ENCODE measurements around the gene TRIM38.
"Not testable (repeated sequence)": the region's sequence is repeated elsewhere in the genome, so short reads cannot be mapped to it uniquely, and the experiment has no call there.

Gene TRIM38, protein sequence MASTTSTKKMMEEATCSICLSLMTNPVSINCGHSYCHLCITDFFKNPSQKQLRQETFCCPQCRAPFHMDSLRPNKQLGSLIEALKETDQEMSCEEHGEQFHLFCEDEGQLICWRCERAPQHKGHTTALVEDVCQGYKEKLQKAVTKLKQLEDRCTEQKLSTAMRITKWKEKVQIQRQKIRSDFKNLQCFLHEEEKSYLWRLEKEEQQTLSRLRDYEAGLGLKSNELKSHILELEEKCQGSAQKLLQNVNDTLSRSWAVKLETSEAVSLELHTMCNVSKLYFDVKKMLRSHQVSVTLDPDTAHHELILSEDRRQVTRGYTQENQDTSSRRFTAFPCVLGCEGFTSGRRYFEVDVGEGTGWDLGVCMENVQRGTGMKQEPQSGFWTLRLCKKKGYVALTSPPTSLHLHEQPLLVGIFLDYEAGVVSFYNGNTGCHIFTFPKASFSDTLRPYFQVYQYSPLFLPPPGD

DNA sequence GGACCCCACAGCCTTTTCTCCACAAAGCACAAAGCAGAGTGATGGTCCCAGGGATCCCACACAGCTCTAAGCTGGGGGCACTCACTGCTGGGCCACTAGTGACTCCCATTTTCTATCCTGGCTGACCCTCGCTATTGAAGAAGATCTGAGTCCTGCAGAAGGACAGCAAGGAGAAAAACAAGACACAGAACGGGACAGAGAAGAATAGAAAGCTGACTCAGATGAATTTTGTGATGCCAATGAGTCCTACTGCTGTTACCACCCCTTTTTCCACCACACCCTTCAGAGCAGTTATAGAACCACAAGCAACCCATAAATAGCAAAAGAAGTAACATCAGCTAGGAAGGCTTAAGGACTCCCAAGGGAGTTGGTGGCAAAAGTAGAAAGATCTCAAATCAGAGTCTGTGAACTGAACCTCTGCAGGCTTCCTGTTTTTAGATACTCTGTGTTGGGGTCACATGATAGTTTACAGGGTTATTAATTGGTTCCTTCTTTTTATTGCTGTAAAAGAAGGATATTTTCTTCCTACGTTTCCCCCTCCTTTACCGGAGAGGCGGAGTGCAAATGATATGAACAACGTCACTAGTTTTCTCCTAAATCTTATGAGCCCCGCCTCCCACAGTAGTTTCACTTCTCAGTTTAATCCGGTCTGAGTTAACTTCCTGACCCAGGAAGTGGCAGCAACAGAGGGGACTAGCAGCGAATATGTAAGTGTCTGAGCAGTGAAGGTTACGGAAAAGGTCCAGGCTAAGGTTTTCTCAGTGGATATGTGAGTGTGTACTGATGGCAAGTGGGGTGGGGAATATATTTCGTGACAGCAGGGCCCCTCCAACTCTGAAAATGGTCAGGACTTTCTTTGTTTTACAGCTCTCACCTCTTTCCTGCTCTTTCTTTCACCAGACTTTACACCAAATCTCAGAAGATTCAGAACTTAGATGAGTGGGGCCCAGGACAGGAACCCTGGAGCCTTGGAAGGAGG is at the start of gene TRIM38:
Gene TRIM38 (plus strand): TSS at position 654 of the 979 bp plus-strand sequence. CDS start 3,721 bp downstream, outside the sequence.
- DNase-seq, result peak; percentile 60
- Mint-ChIP-seq H3K27ac (peak within 1 kb of the TSS; percentile 98), H3K9me3 (peaks cover 32% of the 10 kb centered on the region), H3K36me3 (ENCODE audit: low read depth) (peaks cover 84% of the 10 kb centered on the region), H3K27me3 (no peaks in the 10 kb centered on the region), H3K4me3 (peak within 1 kb of the TSS; percentile 92), H3K4me1 (ENCODE audit: low read depth) (peaks cover 89% of the 10 kb centered on the region)

DNA sequence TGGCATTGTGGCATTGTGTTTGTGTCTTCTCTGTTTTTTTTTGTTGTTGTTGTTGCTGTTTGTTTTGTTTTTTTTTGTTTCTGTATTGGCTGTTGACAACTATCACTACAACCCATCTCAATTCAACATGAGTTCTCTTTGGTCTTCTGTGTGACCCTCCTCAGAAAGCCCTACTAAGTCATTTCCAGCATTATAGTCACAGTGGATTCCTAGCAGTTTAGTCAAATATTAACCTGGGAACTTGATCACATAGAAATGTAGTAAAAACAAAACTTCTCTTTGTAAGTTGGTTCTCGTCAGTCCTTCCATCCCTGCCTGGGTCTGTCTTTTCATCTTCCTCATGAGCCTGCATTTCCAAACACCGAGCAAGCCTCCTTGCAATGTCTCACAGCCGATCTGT is 48.9 kb upstream of the TRIM38 start:
- H3K4me3 Mint-ChIP-seq, result no peak overlapping the region
- peaks cover 54% of the 10 kb centered on the region for H3K4me1 Mint-ChIP-seq (ENCODE audit: low read depth)

DNA sequence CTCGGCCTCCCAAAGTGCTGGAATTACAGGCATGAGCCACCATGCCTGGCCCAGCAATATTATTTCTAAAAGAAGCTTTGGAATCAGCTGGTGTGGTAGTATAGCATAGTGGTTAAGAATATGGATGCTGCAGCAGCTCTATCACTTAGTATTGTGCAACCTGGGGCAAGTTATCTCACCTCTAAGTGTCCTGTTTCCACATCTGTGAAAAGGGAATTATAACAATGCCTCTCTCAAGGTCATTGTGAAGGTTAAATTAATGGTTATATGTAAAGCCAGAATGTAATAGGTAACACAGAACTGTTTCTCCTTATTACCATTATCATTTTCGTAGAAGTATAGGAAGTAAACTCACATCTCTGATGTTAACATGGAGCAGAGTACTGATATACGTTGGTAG is 46.3 kb upstream of the TRIM38 start:
- H3K9me3 Mint-ChIP-seq, result peaks cover 5% of the 10 kb centered on the region
- H3K27ac Mint-ChIP-seq, result no peak overlapping the region
- peaks cover 61% of the 10 kb centered on the region for H3K4me1 Mint-ChIP-seq (ENCODE audit: low read depth)
- H3K4me3 Mint-ChIP-seq, result no peak overlapping the region
- no peaks in the 10 kb centered on the region for H3K27me3 Mint-ChIP-seq
- DNase-seq, result no peak
- peaks cover 2% of the 10 kb centered on the region for H3K36me3 Mint-ChIP-seq (ENCODE audit: low read depth)

More for the DNA sequence above, 48.9 kb upstream of the TRIM38 start:
- peaks cover 5% of the 10 kb centered on the region for H3K9me3 Mint-ChIP-seq
- DNase-seq, result no peak
- peaks cover 2% of the 10 kb centered on the region for H3K27me3 Mint-ChIP-seq
- peak overlapping the region; percentile 86 for H3K27ac Mint-ChIP-seq
- H3K36me3 Mint-ChIP-seq (ENCODE audit: low read depth), result peaks cover 2% of the 10 kb centered on the region

DNA sequence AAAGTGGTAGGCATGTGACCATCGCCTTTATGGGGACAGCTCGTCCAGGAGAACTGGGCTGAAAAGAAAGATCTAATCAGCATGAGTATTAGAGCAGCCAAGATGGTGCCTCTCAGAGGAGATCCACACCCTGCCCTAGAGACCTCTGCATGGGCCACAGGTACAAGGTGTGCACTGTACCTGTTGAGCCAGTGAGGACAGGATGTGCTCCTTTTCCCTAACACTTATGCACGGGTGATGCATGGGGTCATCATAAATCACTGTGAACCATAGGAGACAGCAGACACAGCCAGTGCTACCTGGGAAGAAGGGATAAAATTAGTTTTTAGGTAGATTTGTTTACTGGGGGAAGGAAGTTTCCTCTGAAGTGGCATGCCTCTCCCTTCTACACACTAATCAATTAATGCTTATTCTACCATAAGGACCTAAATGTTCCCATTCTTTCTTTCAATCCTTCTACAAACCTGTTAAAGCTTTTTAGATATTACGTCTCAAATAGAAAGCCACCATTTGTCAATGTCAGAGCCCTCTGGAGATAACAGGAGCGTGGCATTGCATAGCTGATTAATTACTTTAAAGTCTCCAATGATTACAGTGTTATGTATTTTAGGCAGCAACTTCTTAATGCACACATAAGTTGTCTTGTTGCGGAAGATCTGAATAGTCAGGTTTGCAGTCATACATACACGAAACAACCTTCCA is 45.7 kb upstream of the TRIM38 start:
- no peak overlapping the region for H3K27ac Mint-ChIP-seq
- no peak for DNase-seq
- peaks cover 2% of the 10 kb centered on the region for H3K36me3 Mint-ChIP-seq (ENCODE audit: low read depth)
- peaks cover 55% of the 10 kb centered on the region for H3K4me1 Mint-ChIP-seq (ENCODE audit: low read depth)
- peaks cover 5% of the 10 kb centered on the region for H3K9me3 Mint-ChIP-seq
- no peaks in the 10 kb centered on the region for H3K27me3 Mint-ChIP-seq
- no peak overlapping the region for H3K4me3 Mint-ChIP-seq

DNA sequence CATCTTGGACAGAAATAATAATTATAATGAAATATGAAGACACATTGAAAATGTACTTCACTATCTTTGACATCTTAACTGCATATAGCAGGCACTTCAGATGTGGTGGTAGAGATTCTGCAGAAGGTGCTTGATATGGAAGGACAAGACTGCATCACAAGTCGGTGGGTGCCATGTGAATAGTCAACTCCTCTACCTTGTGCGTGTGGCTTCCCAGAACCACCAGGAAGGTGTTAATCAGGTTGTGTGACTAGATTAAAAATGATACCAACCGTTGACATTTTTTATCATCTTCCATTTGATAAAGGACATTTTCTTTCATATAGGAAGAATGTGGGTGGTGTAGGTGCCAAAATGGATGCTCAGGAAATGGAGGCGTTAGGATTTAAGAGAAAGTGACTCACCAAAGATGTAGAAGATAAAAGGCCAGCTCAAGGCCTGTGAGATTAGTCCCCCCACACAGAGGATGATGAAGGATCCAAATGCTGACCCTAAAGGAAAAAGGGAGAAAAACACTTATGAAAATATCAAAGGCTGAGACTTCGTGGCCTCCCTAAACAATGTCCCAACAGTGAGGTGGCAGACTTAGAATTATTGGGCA is 44.4 kb upstream of the TRIM38 start:
- no peak overlapping the region for H3K4me3 Mint-ChIP-seq
- H3K36me3 Mint-ChIP-seq (ENCODE audit: low read depth), result peaks cover 2% of the 10 kb centered on the region
- H3K4me1 Mint-ChIP-seq (ENCODE audit: low read depth), result peaks cover 48% of the 10 kb centered on the region
- peaks cover 5% of the 10 kb centered on the region for H3K9me3 Mint-ChIP-seq
- DNase-seq, result no peak
- H3K27me3 Mint-ChIP-seq, result no peaks in the 10 kb centered on the region
- peak overlapping the region; percentile 72 for H3K27ac Mint-ChIP-seq

DNA sequence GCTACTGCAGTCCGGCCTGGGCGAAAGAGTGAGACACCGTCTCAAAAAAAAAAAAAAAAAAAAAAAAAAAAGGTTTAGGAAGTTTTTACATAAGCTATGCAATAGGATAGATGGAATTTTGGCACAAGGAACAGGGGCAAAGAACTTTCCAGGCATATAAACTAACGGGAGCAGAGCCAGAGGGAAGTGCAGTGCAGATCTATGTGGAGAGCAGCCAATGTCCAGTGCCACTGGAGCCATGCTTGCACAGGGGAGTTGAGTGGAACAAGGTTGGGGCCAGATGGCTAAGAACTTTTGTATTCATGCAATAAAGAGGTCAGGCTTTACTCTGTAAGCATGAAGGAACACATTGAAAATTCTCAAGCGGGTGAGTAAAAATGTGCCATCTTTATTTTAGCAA is 42.9 kb upstream of the TRIM38 start:
- Mint-ChIP-seq H3K9me3 (peaks cover 5% of the 10 kb centered on the region), H3K27ac (peak overlapping the region; percentile 45), H3K4me3 (no peak overlapping the region), H3K4me1 (ENCODE audit: low read depth) (peaks cover 35% of the 10 kb centered on the region), H3K36me3 (ENCODE audit: low read depth) (no peaks in the 10 kb centered on the region), H3K27me3 (no peaks in the 10 kb centered on the region)
- DNase-seq, result no peak

DNA sequence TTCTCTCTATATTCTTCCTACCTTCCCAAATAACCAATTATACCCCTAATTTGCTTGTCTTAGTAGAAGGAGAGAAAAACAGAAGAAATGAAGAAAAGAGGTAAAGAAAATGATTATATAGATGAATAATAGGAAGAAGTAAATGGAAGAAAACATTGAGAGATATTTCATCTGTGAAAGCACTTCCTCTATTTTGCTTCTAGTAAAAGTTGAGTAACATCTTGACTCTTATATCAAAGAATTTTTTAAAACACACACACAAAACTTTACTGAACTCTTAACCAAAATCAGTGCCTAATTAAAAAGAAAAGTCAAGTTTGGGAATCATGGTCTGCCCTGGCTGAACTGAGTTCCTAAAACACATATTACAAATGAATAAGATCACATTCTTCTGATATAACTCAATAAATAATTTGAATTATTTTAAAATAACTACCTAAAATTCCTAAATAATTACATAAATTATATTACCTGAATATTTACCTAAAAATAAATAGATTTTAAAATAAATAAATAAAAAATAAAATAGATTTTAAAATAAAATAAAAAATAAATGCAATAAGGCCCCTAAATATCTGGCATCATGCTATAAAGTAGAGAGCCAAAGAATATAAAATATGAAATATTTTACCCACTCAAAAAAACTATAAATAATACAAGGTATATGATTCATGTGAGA is 40.9 kb upstream of the TRIM38 start:
- Mint-ChIP-seq H3K27me3 (no peaks in the 10 kb centered on the region), H3K4me3 (no peak overlapping the region), H3K4me1 (ENCODE audit: low read depth) (peaks cover 30% of the 10 kb centered on the region), H3K9me3 (peaks cover 5% of the 10 kb centered on the region), H3K36me3 (ENCODE audit: low read depth) (no peaks in the 10 kb centered on the region), H3K27ac (no peak overlapping the region)
- DNase-seq, result no peak

DNA sequence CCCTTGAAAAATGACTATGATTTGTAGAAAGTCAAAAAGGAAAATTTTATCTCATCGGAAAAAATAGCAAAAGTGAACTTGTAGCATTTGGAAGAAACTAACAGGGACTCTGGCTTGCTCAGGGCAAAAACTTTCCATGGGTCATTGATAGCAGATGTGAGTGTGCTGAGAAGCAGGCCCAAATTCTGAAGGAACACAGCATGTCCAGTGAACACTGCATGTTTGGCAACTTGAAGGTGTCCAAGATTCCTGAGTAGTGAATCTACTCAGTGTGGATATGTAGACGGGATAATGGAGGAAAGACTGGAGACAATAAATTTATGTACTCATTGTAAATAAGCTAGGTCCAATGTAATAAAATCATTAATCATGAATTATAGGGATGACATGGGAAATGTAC is 40.3 kb upstream of the TRIM38 start:
- peaks cover 5% of the 10 kb centered on the region for H3K9me3 Mint-ChIP-seq
- H3K36me3 Mint-ChIP-seq (ENCODE audit: low read depth), result no peaks in the 10 kb centered on the region
- no peaks in the 10 kb centered on the region for H3K27me3 Mint-ChIP-seq
- no peak for DNase-seq
- H3K27ac Mint-ChIP-seq, result no peak overlapping the region
- peaks cover 32% of the 10 kb centered on the region for H3K4me1 Mint-ChIP-seq (ENCODE audit: low read depth)
- H3K4me3 Mint-ChIP-seq, result no peak overlapping the region

DNA sequence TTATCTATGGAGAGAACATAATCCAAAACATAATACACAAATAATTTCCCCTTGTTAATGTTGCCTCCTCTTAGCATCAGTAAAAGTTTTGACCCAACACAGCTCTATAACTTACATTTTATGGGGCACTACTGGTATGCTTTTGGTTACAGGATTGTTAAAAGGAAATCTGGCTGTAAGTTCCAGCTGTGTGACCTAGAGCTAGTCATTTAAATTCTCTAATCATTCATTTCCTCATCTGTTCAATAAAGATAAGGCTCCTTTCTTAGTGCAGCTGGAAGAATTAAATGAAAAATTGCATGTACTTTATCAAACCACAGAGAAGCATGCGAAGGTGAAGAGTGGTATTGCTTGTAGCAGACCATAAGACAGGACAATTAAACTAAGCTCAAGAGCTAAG is 36.7 kb upstream of the TRIM38 start:
- H3K27me3 Mint-ChIP-seq, result no peaks in the 10 kb centered on the region
- peaks cover 6% of the 10 kb centered on the region for H3K4me1 Mint-ChIP-seq (ENCODE audit: low read depth)
- no peak overlapping the region for H3K4me3 Mint-ChIP-seq
- H3K9me3 Mint-ChIP-seq, result no peaks in the 10 kb centered on the region
- H3K36me3 Mint-ChIP-seq (ENCODE audit: low read depth), result no peaks in the 10 kb centered on the region
- no peak overlapping the region for H3K27ac Mint-ChIP-seq
- no peak for DNase-seq

DNA sequence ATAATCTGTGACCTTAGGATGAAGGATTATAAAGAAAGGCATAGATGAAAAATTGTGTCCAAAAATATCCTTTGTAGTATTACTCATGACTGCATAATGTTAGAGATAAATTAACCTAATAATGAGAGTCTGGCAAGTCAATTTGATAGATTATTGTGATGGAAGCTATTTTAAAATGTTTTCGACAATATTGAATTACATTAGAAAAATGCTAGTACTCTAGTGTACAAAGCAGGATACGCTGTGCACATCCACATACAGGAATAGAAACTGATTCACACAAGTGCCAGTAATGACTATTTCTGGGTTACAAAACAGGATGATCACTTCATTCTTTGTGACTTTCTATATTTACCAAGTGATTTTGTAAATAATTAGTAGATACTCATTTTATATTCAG is 35.4 kb upstream of the TRIM38 start:
- no peaks in the 10 kb centered on the region for H3K36me3 Mint-ChIP-seq (ENCODE audit: low read depth)
- DNase-seq, result no peak
- no peaks in the 10 kb centered on the region for H3K27me3 Mint-ChIP-seq
- no peaks in the 10 kb centered on the region for H3K9me3 Mint-ChIP-seq
- no peak overlapping the region for H3K4me3 Mint-ChIP-seq
- peaks cover 4% of the 10 kb centered on the region for H3K4me1 Mint-ChIP-seq (ENCODE audit: low read depth)
- H3K27ac Mint-ChIP-seq, result no peak overlapping the region

DNA sequence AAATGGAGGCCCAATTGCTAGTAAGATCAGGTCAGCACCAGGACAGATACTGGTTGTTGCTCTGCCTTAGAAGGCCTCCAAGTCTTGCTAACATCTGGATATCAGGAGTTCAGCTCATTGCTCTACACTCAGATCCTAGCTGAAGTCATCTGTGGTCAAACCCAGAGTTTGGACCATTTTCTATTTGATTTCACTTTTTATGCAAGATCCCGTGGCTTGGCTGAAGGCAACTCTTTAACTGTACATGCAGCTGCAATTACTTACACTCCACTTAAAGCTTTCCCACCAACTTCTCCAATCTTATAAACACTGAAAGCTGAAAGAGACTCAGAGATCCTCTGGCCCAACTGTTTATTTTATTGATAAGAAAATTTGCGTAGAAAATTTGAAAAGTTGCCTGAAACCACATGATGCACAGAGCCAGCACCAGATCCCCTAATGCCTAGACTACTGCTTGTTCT is 34.8 kb upstream of the TRIM38 start:
- Mint-ChIP-seq H3K36me3 (ENCODE audit: low read depth) (no peaks in the 10 kb centered on the region), H3K4me1 (ENCODE audit: low read depth) (peaks cover 4% of the 10 kb centered on the region), H3K27me3 (no peaks in the 10 kb centered on the region), H3K9me3 (no peaks in the 10 kb centered on the region), H3K4me3 (no peak overlapping the region), H3K27ac (no peak overlapping the region)
- DNase-seq, result no peak

DNA sequence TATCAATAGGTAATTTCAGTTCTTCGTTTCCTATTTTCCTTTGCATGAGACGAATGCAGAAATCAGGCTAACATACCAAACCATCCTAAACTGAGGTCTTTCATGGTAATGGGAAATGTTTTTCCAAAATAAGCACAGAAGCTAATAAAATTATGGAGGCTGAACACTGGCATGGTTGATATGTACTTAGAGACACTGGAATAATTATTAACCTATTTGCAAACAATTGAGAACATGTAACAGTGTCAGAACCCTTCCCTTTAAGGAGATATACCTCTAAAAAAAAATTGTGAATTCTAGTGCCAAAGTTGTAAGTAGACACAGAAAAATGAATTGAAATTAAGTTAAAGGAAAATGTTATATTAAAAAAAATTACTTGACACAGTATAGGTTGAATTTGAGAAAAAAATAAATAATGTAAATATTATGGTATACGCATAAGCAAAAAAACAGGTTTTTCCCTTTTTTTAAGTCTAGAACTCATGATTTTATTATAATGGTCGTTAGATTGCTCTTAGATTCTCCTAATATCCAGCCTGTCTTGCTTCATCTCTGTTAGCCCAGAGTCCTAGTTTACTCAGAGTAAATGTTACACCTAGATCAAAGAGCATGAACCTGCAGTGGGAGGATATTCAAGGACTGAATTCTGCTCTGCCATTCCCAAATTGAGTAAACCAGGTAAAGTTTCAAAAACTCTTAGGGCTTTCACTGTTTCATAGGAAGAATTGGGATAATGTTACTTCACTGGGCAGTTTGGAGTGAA is 33.9 kb upstream of the TRIM38 start:
- H3K27me3 Mint-ChIP-seq, result no peaks in the 10 kb centered on the region
- no peaks in the 10 kb centered on the region for H3K9me3 Mint-ChIP-seq
- H3K4me3 Mint-ChIP-seq, result no peak overlapping the region
- peaks cover 4% of the 10 kb centered on the region for H3K4me1 Mint-ChIP-seq (ENCODE audit: low read depth)
- H3K27ac Mint-ChIP-seq, result no peak overlapping the region
- DNase-seq, result no peak
- no peaks in the 10 kb centered on the region for H3K36me3 Mint-ChIP-seq (ENCODE audit: low read depth)

DNA sequence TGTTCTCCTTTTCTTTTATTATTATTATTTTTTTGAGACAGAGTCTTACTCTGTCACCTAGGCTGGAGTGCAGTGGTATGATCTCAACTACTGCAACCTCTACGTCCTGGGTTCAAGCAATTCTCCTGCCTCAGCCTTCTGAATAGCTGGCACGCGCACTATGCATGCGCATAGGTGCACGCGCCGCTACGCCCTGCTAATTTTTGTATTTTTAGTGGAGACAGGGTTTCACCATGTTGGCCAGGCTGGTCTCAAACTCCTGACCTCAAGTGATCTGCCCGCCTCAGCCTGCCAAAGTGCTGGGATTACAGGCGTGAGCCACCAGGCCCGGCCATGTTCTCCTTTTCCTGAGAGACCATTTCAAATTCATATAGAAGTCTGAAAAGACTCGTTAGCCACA is 32.8 kb upstream of the TRIM38 start:
- H3K9me3 Mint-ChIP-seq, H3K27ac Mint-ChIP-seq, DNase-seq: not testable (repeated sequence)

More for the DNA sequence above, 32.8 kb upstream of the TRIM38 start:
- not testable (repeated sequence) for H3K4me1 Mint-ChIP-seq (ENCODE audit: low read depth); H3K36me3 Mint-ChIP-seq (ENCODE audit: low read depth); H3K27me3 Mint-ChIP-seq; H3K4me3 Mint-ChIP-seq

Data from activated T-cell treated with anti-CD3 and anti-CD28 coated beads, Interleukin-2, amount 50 U/mL, for 24 hours (primary cell).